ENCODE results near the gene ZSCAN23. TPM values are rescaled to one million over a fixed set of nuclear protein-coding genes. Genes with fewer than 3 reads are reported as not detected.

ZSCAN23 gene
- total RNA-seq, 1 donor from 2014 or later: 1.7 TPM

GRCh38 chr6:28399350-28400121 is 43.8 kb downstream of the ZSCAN23 start, which contains the start of gene ZSCAN12:
TSS of gene ZSCAN12 (minus strand) at chr6:28399747. CDS start at chr6:28398405, 1,342 bp downstream.
- intact Hi-C loops (cut with DNase I): no loop called here
- Histone ChIP-seq H3K27me3 (ENCODE audit: low read depth) (peaks cover 12% of the 10 kb centered on the region), H3K4me1 (peaks cover 25% of the 10 kb centered on the region), H3K4me3 (peak within 1 kb of the TSS; percentile 80), H3K27ac (peak within 1 kb of the TSS; percentile 58), H3K9me3 (no peaks in the 10 kb centered on the region), H3K36me3 (peaks cover 11% of the 10 kb centered on the region)
- TF ChIP-seq CTCF (IDR thresholded peaks at IDR 0.05): peak; percentile 56
- ATAC-seq: peak; percentile 98 to 99
- DNase-seq: peak; percentile 88

- Histone ChIP-seq H3K27me3 (ENCODE audit: low read depth) (no peaks in the 10 kb centered on the region), H3K4me1 (peaks cover 25% of the 10 kb centered on the region), H3K4me3 (no peak overlapping the region), H3K9me3 (no peaks in the 10 kb centered on the region), H3K36me3 (peaks cover 37% of the 10 kb centered on the region), H3K27ac (no peak overlapping the region)
- no peak for DNase-seq
- no peak for TF ChIP-seq CTCF (IDR thresholded peaks at IDR 0.05)
- no peak for ATAC-seq
- intact Hi-C loops (cut with DNase I): no loop called here
Observed at GRCh38 chr6:28395918-28396317, 47.4 kb downstream of the ZSCAN23 start.

- Histone ChIP-seq H3K27me3 (ENCODE audit: low read depth) (no peaks in the 10 kb centered on the region), H3K9me3 (no peaks in the 10 kb centered on the region), H3K4me3 (no peak overlapping the region), H3K36me3 (peaks cover 55% of the 10 kb centered on the region), H3K27ac (no peak overlapping the region), H3K4me1 (peaks cover 25% of the 10 kb centered on the region)
- intact Hi-C loops (cut with DNase I): no loop called here
- DNase-seq (no peak), ATAC-seq (no peak)
- TF ChIP-seq CTCF (IDR thresholded peaks at IDR 0.05): no peak
Observed at GRCh38 chr6:28393912-28394662, 49.2 kb downstream of the ZSCAN23 start.

- Histone ChIP-seq H3K36me3 (peaks cover 70% of the 10 kb centered on the region), H3K27ac (no peak overlapping the region), H3K9me3 (no peaks in the 10 kb centered on the region), H3K4me1 (no peaks in the 10 kb centered on the region), H3K27me3 (ENCODE audit: low read depth) (no peaks in the 10 kb centered on the region), H3K4me3 (no peak overlapping the region)
- TF ChIP-seq CTCF (IDR thresholded peaks at IDR 0.05): no peak
- DNase-seq (no peak), ATAC-seq (no peak)
- intact Hi-C loops (cut with DNase I): no loop called here
Observed at GRCh38 chr6:28390688-28391087, 52.6 kb downstream of the ZSCAN23 start.

- no peak for DNase-seq
- H3K27me3 ChIP-seq (ENCODE audit: low read depth): no peaks in the 10 kb centered on the region
- ATAC-seq: no peak
- H3K4me1 ChIP-seq: peaks cover 13% of the 10 kb centered on the region
- TF ChIP-seq CTCF (IDR thresholded peaks at IDR 0.05): no peak
- H3K4me3 ChIP-seq: no peak overlapping the region
- peaks cover 61% of the 10 kb centered on the region for H3K36me3 ChIP-seq
- H3K9me3 ChIP-seq: no peaks in the 10 kb centered on the region
- intact Hi-C loops (cut with DNase I): no loop called here
- H3K27ac ChIP-seq: peak overlapping the region; percentile 80
Observed at GRCh38 chr6:28384143-28384533, 59.2 kb downstream of the ZSCAN23 start.

Measured in lower lobe of right lung (tissue), 2 donors.